SK-N-MC (cell line): Measurements from ENCODE around the gene WDR27.

ENCODE experiments used
- EZH2 ChIP-seq: fragments of 200-600 bp; sonication (generic); IDR thresholded peaks from one replicate; pipeline ENCODE4 v1.6.1; 2017; ENCODE audit warnings: antibody characterized with exemption
- FOXP2 ChIP-seq: optimal IDR thresholded peaks from 2 replicates; pipeline ENCODE3; 2011; ENCODE audit warnings: mild to moderate bottlenecking, moderate library complexity; ENCODE audit not compliant: insufficient read depth; ENCODE audit errors: extremely low read length, control extremely low read depth
- POLR2AphosphoS5 ChIP-seq: IDR thresholded peaks from 2 replicates; pipeline ENCODE4 v1.6.1; 2012; ENCODE audit warnings: mild to moderate bottlenecking, low read depth, low read length, borderline replicate concordance

GRCh38 chr6:169685860-169686259, 16.0 kb downstream of the WDR27 start:
- TF ChIP-seq POLR2AphosphoS5, result no peak
- TF ChIP-seq EZH2, result no peak
- no peak for TF ChIP-seq FOXP2
